ENCODE results near the gene RAET1G.
A peak's percentile ranks its signal among the peaks of the same experiment; 100 is the strongest.
"Not testable (repeated sequence)": the region's sequence is repeated elsewhere in the genome, so short reads cannot be mapped to it uniquely, and the experiment has no call there.

RAET1G gene

DNA sequence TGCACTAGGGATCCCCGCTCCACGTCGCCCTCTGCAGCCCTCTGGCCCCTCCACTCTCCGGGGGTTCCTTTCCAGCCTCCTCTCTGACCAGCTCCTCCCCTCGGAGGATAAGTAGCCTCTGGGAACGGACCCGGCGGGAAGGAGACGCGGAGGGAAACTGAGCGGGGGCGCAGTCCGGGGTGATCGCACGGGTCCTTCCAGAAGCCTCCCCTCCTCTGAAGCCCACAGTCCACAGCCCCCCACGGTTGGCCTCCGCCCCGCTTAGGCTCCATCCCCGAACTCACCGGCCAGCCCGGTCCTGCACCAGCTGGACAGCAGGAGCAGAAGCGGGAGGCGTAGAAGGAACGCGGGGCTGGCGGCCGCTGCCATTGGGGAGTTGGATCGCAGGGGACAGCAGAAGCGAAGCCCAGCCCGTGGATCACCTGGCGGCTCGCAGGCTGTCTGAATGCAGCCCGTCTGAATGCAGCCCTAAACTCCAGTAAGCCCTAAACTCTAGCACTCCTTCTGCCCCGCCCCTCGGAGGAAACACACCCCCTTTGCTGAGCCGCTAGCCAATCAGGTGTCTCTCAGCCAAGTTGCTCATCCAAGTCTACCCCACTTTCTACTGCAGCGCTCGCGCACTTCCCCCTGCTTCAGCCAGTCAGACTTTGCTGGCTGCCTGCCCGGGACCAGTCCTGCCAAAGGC, at the start of gene RAET1G:
TSS of gene RAET1G (minus strand) at position 480 of the 685 bp plus-strand sequence. CDS start at position 369, 111 bp downstream.
- peak; percentile 85 for DNase-seq

- DNase-seq, result no peak
Measured at GRCh38 chr6:149969635-149970034, 46.7 kb upstream of the RAET1G start.

- not testable (repeated sequence) for DNase-seq
Measured at GRCh38 chr6:149968909-149969308, 46.0 kb upstream of the RAET1G start.

DNA sequence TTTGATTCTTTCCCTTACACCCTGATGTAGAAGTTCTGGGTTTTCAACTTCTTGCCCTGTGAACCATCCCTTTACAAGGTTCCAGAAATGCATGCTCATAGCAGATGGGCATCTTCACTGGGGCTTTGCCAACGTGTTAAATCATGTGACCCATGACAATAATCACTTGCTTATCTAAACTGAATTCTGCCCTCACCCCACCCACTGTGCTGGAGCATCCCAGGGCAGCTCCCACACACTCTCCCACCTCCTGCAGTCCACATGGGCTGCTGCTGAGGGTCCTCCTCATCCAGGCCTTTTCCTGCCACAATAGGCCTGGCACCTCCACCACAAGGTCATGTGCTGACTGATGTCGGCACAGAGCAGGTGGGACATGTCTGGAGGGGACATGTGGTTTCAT, 45.1 kb upstream of the RAET1G start:
- not testable (repeated sequence) for DNase-seq

DNA sequence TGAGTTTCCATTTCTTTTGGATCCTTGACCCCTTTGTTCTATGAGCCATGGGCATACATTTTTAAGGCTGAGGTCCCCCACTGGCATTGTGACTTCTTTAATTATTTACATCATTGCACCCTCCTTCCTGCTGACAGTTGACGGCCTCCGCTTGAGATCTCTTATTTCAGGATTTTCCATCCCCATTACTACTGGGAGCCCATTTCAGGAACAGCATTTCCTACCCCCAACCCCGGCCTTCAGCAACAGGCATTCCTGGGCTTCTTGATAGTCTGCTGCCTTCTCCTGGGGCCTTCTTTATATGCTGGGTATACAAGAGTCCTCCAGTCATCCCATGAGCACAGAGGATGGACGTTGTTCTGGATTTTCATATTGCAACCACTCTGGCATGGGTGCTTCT, 44.7 kb upstream of the RAET1G start:
- no peak for DNase-seq

DNA sequence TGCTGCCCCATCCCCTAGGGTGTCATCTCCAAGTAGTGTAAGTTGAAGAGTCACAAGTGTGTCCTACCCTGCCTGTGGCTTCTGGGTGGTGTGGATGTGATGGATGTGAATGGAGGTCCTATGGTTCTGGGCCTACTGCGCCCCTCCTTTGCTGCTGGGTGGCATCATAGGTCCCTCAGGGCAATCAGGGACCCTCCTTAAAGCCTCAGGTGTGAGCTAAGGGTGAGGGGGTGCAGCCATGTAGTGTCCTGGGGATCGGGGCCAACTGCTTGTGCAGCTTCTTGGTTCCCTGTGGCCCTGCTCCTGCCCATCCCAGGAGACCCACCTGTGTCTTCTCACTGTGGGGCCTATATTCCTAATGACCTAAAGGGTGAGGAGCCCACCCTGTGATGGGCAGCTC, 43.4 kb upstream of the RAET1G start:
- not testable (repeated sequence) for DNase-seq

DNA sequence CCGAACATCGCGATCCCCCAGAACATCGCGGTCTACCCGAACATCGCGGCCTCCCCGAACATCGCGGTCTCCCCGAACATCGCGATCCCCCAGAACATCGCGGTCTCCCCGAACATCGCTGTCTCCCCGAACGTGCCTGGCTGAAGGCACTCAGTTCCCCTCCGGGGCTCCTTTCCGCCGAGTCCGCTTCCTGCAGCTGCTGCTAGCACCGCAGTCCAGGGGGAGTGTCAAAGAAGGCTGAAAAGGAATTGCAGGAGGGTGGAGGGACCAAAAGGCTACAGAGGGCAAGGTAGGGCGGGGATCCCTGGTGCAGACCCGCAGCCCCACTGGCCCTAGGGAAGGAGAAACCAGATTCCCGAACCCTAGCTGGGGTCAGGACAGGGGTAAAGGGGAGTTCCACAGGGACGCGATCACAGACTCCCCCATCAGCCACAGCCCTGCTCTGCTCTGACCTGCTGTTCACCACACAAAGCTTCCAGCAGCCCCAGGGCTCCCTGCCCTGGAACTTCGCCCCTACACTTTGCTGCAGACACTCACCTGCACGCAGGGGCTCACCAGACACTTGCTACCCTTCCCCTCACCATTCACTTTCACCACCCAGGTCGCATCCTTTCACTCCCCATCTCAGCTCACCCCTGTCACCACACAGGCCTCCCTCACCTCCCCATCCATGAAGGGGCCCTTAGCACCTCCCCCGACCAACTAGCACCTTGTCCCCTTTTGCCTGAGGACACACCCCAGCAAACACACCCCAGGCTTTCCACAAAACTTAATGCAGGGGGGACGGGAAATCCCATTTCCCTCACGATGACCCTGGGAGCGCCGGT, 42.5 kb upstream of the RAET1G start:
- peak; percentile 16 for DNase-seq

GRCh38 chr6:149964308-149965193, 41.6 kb upstream of the RAET1G start:
- DNase-seq, result peak; percentile 22

GRCh38 chr6:149963462-149964307, 40.8 kb upstream of the RAET1G start, which contains the start of gene ULBP1:
ULBP1 (plus strand) TSS chr6:149963943; CDS start chr6:149964050, 107 bp downstream.
- peak; percentile 84 for DNase-seq

DNA sequence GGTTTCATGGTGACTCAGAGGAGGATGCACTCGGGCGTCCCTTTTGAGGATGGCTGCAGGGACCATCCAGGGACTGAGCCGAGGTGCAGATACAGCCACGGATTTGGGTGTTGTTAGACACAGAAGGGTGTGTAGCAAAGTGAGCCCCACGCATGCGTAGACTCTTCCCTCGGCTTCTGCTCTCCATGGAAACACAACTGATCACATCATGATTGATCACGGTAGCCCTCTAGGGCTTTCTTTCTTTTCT, 40.2 kb upstream of the RAET1G start:
- peak; percentile 51 for DNase-seq

DNA sequence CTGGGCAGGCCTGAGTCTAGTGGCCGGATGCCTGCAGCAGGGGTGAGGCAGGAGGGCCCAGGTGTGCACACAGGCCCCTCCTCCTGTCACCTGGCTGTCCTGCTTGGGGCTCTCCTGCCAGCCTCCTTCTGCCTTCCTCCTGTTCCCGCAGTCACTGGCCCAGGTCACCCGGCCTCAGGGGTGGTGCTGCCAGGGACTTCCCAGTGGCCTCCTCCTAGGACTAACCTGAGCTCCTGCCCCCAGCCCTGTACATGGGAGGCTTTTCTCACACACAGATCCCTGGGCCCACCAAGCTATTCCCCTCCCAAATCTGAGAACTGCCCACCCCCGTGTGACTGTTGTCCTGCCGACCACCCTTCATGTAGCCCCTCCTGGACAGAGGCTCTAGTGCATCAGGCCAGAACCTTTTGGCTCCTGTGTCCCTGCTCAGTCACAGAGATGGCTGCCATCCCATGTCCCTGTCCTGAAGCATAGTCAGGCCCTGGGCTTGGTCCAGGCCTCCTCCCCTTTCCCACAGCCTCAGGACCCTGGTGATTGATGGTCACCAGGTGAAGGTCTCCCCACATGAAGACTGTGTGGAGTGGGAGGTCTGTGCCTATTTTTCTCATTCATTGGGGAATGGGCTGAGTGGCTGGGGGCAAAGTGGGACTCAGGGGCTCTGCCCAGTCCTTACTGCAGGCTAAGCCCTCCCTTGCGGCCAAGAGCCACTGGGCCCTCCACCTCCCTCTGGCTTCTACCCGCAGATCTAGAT, 39.7 kb upstream of the RAET1G start:
- DNase-seq, result no peak

DNA sequence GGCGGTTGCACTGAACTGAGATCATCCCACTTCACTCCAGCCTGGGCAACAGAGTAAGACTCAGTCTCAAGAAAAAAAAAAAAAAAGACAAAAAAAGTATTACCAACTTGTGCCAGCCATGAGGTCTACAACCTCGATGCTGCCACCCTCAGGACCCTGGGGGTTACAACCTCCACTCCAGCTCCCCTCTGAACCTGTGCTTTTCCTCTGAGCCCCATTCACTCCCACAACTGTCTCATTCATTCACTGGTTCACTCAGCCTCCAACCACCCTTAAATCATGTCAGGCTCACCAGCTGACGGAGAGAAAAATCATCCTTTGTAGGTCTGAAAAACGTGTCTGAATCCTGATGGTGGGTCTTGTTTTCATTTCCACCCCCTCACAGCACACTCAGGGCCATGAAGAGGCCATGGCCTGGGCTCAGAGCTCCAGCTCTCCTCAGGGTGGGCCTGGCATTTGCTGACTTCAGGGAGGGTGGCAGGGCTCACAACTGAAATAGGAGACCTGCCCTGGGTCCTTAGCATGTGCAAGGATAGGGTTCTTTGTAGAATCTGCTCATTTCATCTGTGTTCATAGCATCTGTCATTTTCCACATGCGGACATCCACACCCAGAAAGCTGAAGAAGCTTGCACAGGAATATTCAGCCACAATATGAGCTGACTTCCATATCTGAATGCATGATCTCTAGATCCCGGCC, 39.0 kb upstream of the RAET1G start:
- peak; percentile 56 for DNase-seq

DNA sequence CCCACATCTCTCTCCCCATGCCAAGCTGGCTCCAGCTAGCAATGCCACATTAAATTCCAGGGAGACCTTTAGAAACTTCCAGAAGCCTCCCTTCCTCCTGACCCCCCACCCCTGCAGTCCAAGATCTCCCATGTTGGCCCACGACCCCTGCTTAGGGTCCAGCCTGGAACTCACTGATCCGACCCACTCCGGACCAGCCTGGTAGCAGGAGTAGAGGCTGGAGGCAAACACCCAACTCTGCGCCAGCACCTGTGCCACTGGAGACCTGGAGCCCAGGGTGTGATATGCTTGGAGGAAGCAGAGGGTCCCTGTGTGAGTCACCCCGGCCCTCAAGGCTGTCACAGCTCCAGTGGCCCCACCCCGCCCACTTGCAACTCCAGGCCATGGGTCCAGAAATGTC, 37.6 kb upstream of the RAET1G start:
- no peak for DNase-seq

GRCh38 chr6:149959806-149960205, 36.9 kb upstream of the RAET1G start:
- not testable (repeated sequence) for DNase-seq

DNA sequence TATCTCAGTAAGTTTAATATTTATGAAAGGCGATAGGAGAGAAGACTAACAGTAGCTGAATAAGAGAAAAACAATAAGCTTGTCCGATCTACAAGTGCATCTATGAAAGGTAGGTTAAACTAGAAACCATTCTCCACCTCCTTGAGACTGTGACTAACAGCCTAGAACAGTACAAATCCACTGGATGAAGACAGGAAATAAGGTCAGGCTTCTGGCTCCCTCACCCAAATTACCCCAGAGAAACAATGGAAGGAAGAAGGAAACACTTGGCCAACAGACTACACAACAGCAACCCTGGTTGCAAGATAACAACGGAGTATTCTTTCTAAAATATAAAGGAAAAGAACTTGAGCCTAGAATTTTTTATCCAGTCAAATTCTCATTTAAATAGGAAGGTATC, 35.2 kb upstream of the RAET1G start:
- not testable (repeated sequence) for DNase-seq

GRCh38 chr6:149955654-149956317, 32.9 kb upstream of the RAET1G start:
- not testable (repeated sequence) for DNase-seq

DNA sequence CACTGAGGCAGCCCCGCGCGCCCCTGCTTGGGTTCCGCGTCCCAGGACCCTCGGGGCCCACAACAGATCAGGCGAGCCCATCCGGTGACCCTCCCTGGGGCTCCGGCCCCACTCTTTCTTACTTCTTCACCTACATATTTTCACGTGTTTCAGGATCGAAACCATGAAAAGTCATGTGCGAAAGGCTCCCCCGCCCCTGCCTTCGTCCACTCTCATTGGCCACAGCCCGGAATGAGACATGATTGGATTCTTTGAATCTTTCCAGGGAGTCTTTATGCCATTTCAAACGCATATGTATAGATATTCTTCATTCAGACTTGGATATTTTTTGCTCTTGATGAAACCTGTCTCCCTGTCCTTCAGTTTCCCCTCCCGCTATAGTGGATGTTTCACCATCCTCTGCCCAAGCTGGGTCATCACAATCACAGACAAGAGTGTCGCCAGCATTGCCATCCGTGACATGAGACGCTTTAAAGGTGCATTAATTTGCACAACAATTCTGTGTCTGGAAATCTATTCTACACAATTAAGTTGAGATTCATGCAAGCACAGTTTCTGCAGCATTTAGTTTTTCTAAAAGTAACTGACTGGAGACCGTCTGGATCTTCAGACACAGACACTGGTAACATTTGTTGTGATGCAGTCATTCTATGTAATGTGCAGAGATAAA, 32.2 kb upstream of the RAET1G start:
- not testable (repeated sequence) for DNase-seq

- not testable (repeated sequence) for DNase-seq
Measured at GRCh38 chr6:149954328-149954983, 31.5 kb upstream of the RAET1G start.

DNA sequence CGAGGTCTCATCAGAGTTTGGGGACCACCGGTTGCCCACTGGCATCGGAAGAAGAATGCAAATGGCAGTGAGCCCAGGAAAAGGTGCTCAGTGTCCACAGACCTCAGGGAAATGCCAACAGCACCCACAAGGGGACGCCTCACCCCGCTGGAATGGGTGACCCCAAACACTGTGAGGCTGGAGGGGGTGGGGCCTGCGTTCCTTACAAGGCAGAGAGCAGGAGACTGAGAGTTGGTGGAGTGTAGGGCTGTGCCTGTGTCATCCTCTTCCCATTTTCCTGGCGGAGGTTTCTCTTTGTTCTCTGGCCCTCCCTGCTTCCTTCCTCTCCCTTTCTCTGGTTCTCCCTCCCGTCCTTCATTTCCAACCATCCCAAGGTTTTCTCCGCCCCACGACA, 31.0 kb upstream of the RAET1G start:
- DNase-seq, result not testable (repeated sequence)
